GM19452 (cell line): Measurements from ENCODE around the gene NFIB.

Experiments used
- ATAC-seq: cut with Tn5 transposase; IDR thresholded peaks from one replicate; pipeline ENCODE4 v1.9.1; 2021; ENCODE audit not compliant: unreplicated experiment

Gene NFIB

DNA sequence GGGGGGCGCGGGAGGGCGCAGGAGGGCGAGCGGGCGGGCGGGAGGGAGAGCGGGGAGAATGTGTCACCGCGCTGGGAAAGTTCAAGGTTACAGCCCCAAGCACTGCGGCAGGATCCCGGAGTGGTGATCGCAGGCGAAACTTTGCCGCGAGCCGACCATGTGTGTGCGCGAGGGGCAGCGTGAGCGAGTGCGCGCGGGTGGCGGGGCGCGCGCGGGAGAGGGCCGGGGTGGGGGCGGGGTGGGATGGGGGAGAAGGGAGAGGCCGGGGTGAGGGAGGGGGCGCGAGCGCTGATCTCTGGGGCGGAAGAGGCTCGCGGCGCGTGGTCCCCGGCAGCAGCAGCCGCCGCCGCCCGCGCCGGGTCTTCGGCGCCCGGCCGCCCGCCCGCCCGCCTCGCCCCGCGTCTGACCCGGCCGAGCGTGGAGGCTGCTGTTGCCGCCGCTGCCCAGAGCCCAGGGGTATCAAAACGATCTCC, at the start of gene NFIB:
Gene NFIB (minus strand): TSS at position 191 of the 473 bp plus-strand sequence. CDS start 630 bp downstream, outside the sequence.
- ATAC-seq = no peak

DNA sequence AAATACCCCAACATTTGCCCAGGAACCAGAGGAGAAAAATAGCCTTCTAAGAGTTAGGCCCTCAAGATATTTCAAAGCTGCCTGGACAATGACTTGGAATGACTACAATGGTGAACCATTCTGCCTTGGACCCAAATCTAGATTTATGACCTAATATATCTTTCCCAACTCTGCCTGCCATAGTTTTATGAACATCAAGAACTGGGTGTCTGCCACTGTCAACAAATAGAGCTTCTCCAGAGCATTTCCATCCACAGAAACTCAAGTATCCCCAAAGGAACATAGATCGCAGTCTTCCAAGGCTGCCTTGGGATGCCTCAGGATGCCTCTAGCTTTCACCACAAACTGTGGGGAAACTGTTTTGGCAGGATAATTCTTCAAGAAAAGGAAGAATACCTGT, 48.2 kb upstream of the NFIB start:
- no peak for ATAC-seq

DNA sequence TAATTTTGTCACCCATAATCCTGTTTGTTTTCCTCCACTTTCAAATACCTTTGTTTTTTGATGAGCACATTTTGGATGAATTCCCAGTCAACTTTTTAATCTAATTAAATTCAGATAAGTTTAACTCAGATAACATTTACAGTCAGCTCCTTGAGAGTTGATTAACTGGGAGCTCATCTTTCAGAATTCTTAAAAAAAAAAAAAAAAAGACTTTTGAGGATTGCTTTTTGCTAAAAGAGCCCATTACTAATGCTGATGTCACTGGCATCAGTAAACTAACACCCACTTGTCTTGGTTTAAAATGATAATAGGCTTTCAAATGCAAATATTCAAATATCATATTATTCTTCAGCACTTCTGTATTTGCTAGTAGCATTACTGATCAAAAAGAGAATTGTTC, 47.1 kb upstream of the NFIB start:
- no peak for ATAC-seq

DNA sequence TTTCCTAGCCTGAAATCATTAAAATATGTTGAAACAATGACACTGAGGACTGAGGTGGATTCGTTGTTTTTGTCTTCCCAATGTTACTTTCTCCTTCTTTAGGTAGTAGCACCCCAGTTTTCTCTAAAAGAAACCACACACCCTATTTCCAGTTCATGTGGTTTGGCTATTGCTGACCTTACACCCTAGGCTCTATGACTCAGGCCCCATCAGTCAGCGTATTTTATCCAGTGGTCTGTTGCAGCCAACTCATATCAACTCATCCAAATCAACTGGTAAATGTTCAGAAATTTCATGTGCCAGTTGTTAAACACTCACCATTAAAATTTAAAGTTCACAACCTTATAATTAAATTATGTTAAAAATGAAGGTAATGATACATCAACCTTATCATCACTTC, 44.6 kb upstream of the NFIB start:
- ATAC-seq = no peak

DNA sequence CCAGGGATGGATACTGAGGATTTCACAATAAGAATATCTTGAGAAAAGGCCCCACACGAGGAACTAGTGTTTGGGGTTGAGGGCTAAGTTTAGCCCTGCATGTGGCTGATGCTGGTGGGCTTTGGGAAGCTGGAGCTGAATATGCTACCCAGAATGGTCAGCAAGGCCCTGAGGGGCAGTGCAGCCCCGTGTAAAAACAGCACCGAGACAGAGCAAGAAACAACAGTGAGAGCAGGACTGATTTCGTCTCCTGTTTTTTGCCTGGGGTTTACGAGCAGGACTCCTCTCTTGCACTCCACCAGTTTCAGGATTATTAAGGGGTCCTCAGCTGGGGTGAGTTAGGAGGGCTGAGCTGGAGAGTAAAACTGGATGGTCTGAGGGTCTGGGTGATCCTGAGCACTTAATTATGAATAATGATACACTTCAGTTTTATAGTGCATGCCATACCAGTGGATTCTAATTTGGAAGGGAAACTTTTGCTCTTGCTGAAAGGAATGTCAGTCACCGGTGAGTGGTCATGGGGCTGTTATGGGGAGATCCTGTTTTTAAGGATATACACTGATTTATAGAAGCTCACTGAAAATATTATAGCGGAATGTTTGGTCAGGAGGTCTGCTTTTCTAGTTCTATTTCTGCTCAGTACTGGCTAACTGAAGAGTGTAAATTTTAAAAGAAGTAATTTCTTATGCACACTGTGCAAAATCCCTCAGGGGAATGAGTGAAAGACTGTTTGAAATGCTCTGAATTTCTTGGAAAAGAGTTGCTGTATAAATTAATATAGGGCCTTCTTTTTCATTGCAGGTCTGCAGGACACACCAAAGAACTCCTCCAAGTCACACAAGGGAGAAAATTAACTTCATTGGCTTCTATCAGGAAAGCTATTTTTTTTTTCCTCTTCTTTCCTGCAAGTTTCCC, 42.7 kb upstream of the NFIB start:
- no peak for ATAC-seq

DNA sequence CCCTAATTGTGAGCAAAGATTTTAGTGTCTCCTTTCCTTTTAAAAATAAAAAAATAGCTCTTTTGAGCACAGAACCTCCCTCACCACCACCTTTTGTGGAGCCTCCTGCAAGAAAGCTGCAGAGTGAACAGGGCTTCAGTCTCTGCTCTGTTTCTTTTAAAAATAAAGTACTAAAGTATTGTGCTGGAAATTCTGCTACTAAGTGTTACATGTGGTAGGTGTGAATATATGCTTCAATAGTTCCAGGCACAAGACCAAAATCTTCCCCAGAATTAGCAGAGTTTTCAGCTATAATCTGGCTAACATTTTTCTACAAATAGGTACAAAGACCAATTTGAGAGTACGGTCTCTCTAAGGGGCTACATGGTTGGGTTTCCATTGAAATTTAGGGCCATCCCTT, 40.3 kb upstream of the NFIB start:
- no peak for ATAC-seq

DNA sequence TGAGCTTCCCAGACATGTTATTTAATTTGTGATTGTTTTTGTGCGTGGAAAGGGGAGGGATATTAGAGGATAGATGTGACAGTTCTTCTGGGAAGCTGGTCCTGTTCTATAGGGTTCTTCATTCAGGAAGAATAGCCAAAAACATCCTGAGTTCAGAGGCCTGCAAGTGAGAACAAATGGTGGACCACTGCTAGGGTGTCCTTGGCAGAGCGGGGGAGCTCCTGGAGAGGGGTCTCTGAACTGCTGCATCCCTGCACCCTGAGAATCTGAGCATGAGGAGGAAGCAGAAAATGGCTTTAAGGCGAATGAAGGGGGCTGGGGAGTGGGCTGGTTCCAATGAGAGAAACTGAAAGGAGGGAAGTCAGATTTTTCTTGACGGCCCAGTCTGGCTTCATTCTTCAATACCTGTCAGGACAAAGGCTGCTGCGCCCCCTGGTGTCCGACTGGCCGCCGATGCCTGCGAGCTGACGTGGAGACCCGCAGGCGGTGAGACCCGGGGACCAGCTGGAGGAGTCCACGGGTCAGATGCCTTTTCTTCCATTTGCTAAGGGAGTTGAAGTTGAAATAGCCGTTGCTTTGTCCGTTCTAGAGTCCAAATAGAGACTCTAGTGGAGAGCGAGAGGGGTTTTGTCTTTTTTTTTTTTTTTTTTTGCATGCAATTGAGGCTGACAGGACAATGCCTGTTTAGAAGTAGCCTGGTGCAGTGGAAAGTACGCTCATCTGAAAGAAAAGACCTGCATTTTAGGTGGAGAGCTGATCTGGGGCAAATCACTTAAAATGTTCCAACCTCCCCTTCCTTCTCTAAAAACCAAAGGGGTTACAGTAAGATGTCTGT, 39.5 kb upstream of the NFIB start:
- ATAC-seq = peak; percentile 82

DNA sequence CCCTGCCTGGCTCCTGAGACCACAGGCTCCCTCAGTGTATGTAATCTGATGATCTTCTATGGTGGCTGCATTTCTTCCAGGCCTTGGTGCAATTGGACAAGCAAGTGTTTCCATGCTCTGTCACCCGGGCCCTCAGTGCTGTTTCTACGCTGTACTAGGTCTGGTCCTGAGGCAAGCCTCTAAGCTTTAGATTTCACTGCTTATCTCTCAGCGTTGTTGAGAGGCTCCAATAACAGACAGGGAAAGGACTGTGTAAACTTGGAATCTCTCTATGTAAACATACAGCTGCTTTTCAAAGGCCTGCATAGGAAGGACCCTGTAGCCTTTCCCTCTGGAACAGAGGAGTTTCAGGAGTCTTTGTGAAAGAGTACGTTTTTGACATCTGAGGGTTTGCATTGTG, 38.6 kb upstream of the NFIB start:
- no peak for ATAC-seq

DNA sequence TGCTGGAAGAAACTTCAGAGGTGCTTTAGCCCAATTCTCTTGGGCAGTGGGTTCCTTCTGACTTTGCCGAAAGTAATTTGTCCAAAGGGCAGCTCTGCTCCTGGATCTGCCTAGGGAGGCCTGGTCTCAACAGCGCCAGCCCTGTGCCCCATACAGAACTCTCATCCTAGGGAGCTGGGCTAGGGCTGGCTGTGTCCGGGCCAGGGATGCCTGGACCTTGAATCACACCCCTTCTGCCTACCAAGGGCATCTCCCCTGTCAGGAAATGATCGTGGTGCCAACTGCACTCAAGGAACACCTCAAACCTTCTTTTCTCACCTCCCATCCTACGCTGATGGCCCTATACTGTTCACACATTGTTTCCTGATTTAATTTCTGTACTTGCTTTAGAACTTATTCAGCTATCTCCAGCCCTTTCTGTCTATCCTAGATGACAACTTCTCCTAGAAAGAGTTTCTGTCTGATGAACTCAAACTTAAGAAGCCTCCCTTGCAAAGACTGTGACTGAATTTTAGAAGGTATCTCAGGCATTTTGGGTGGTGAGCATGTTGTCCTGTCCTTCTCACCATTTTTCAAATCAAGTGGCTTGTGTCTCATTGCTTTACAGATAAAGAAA, 37.4 kb upstream of the NFIB start:
- no peak for ATAC-seq

DNA sequence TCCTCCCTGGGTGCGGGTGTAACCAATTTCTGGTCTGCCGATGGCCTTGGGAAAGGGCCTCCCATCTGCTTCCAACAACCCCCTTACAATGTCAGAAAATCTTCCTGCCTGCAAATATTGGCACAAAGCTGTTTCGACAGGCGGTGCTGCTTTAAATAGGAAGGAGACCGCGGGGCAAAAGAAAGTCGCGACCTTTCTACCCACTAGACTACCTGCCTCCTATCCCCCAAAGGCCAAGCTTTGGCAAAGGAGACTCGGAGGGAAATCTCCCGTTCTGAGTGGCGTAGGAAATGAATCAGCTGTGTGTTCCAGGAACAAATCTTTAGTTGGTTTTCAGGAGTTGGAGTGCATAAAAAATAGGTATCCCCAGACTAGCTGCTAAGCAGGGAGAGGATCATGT, 36.8 kb upstream of the NFIB start:
- ATAC-seq = no peak

DNA sequence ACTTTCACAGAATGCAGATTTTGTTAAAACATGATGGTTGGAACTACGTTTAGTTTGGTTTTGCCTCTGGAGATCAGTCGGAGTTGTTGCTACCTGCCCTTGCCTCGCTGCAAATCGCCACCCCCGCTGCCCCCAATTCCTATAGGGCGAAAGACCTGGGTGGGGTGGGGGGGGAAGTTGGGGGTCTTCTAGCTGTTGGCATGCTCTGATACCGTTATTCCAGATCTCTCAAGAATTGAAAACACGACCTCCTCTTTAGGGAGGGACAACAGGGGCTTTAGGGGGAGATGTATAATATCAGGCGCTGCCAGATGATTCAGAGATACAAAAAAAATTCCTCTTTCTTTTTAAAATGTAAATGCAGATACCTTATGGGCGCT, 36.4 kb upstream of the NFIB start:
- ATAC-seq = no peak

DNA sequence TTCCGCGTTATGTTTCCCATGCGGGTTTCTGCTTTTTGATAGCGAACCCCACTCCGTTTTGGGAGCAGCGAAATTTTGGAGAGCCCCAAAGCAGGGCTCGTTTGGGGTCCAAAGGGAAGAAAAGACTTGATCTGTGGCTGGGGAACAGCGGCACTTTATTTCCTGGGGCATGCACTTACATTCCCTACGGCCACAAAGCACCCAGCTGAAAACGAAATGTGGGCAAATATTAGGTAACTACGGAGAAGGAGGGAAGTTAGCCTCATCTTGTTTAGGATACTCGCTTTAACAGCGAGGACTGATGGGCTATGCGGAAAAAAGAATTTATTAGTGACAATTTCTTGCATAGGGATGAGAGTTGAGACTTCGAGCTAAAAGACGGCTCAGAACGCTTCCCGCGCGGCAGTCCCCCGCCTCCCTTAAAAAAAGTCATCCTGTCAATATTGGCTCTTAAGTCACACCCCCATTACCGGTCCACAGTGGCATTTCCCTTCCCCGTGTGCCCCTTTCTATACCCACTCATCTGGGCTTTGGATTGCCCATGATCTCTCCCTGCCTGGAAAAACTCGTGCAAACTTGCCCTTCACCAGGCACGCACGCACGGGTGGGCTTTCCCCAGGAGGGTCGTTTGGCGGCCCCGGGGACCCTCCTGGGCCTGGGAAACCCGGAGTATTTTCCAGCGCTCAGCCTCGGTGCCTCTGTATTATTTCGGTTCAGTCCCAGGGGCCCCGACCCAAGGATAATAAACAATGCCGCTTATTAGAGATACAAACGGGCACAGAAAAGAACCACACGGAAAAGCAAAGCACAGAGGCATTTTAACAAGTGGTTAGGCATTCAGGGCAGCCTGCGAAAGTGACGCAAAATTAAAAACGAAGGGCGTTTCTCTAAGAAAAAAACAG, 35.8 kb upstream of the NFIB start:
- no peak for ATAC-seq

DNA sequence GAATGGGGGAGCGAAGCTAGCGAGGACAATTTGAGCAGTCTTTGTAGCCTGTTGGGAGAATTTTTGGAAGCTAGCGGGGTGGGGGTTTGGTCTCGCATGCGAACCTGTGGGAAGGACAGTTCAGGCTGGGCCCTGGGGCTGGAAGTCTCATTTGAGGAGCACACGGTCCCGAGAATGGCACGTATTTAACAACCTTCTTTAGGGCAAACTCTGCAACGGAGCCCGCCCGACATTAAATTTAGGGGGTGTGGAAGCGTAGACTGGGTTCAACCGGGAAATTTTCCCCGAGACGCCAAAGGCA, 35.2 kb upstream of the NFIB start:
- ATAC-seq = no peak

DNA sequence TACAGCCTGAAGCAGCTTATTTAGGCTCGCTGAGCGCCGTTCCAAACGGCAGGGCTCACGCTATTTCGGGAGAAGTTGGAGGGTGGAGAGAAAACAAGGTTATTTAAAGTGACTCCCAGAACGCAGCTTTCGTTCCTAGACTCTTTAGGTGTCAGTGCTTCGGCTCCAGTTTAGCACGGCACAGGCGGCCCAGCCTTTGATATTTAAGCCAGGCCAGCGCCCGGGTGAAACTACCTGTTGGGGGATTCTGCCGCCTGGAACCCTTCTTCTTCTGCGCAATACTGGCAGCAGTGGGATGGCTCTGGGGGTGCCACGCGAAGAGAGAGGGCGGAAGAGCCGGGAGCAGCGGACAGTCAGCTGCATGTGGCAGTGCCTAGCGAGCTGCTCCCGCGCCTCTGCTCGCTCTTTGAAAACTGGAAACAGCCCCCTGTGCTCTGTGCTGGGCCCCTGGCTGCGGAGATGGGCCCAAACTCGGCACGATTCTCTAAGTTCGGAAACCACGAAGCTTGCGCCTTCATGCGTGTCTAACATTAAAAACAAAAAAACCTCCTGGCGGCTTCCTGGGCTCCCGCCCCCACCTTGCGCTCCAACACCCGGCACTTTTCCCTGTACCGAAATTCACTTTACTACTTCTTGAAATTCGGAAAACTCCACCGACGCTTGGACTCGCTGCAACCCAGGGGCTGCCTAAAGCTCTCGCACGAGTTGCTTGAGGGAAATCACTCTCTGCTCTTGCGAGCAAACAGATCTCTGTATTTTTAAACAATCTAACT, 34.6 kb upstream of the NFIB start:
- no peak for ATAC-seq

DNA sequence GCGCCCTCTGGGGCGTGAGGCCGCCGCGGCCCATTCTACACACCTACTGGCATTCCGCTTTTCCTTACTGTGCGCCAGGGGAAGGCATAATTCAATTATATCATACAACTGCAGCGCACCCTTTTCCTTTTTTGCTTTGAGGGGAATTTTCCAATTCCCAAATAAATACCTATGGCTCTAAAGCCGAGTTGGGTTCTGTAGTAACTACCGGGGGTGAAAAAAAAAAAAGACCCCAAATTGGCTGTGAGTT, 34.1 kb upstream of the NFIB start:
- no peak for ATAC-seq

DNA sequence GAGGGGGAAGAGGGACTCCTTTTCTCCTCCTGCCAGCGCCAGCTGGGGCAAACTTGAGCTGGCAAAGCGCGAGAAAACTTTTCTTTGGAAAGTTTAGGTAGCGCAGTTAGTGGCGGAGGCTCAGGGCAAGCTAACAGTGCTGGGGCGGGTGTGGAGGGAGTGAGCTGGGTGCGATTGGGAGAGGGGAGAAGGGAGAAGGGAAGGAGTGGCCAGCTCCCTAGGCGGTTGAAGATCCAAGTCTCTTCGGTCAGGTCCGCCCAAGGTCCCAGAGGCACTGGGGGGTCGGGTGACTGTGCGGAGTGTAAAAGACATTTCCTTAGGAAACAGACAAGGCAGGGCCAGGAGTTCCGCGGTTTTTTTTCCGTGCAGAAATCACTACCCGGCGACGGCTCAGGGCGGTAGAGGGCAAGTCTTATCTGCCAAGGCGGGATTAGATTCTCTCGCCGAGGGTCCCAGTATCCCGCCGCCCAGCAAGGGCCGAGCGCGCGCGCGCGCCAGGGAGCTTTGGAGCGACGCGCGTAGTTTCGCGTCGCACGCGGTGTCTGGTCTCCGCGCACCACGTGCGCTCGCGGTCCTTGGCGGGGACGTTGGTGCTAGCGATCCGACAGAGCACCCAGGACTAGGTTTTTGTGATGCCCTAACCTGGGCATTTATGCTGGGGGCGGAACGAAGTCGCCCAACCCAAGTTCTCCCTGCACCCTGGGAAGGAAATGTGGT, 33.6 kb upstream of the NFIB start:
- no peak for ATAC-seq

DNA sequence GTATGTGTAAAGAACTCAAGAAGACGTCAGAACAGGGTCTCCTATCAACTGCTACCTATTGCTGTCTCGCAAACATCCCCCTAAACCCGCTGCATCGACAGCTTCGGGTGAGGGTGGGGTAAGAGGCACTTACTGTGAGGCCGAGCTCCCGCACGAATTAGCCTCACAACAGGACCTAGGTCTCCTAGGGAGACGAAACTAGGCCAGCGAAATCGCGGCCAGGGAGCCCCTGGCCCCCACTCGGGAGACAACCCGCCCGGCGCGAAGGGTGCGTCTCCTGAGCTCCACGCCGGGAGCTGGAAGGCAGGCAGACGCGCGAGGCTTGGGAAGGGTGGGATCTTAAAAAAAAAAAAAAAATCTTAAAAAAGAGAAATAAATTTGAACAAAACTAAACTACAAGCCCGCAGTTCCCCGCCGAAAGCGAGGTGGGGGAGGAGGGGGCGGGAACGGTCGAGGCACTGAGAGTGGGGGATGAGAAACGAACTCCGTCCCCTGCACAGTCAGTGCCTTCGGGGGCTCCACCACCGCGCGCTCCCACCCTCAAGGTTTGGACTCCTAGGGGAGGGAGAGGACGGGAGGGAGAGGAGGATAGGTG, 33.0 kb upstream of the NFIB start:
- no peak for ATAC-seq

DNA sequence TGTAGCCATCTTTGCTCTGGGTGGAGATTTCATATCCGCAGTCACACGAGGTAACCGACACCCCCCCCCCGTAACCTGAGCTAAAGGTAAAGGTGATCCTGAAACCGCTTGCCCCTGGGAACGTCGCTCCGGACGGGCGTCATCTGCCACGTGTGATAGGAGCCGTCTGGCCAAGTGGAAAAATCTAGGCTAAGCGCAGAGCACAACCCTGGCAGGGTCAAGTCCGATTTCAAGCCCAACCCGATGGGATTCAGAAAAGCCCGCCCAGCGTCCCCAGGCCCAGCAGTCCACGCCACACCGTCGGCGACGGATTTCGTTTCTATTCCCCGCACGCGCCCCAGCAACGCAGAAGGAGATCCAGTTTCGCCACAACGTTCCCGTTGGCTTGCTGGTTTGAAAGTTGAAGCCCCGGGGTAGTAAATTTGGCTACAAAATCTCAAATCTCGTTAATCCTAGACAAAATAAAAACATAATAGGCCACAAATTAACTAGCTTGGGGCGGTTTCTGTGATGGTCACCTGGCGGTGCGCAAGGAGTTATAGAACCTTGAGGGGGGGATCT, 32.4 kb upstream of the NFIB start:
- no peak for ATAC-seq
